HFFc6 (cell line): ENCODE results near the gene CYB5D1. TPM values are rescaled to one million over a fixed set of nuclear protein-coding genes. Genes with fewer than 3 reads are reported as not detected.

Experiments used
- DNase-seq: peaks from one replicate; pipeline ENCODE4 v3.0.0-alpha.2; 2018
- H3K27ac Mint-ChIP-seq: 2 replicates; pipeline ENCODE4 v1.8.0; 2020; ENCODE audit warnings: mild to moderate bottlenecking, mixed read lengths
- H3K27me3 Mint-ChIP-seq: 2 replicates; pipeline ENCODE4 v1.8.0; 2021; ENCODE audit warnings: mild to moderate bottlenecking, moderate library complexity, mixed read lengths; ENCODE audit not compliant: insufficient read depth
- H3K36me3 Mint-ChIP-seq: 2 replicates; pipeline ENCODE4 v1.8.0; 2021; ENCODE audit warnings: low read depth, mixed read lengths
- H3K4me1 Mint-ChIP-seq: 2 replicates; pipeline ENCODE4 v1.8.0; 2020; ENCODE audit warnings: low read depth, mixed read lengths
- H3K4me3 Mint-ChIP-seq: 2 replicates; pipeline ENCODE4 v1.8.0; 2020; ENCODE audit warnings: mild to moderate bottlenecking, moderate library complexity, mixed read lengths
- H3K9me3 Mint-ChIP-seq: 2 replicates; pipeline ENCODE4 v1.8.0; 2020; ENCODE audit warnings: mild to moderate bottlenecking, mixed read lengths
- total RNA-seq, 6 experiments: library from RNA; stranded (reverse); fragmentation: NEBNext Ultra II Directional; extraction: Animal tissue kit (Norgen Biotek cat#: 25700); gene quantifications; 2 replicates in 1 of 6; 3 replicates in 5 of 6; pipeline ENCODE4 v1.2.3, GENCODE V29; 2021
- TF ChIP-seq, protein P1 (sequence below): fragments of 200-600 bp; sonication (generic); IDR thresholded peaks from 2 replicates; pipeline ENCODE4 v1.5.0; 2021; ENCODE audit warnings: antibody characterized with exemption, mild to moderate bottlenecking

Gene CYB5D1
- total RNA-seq, 6 experiments from 2014 or later = 9.3 to 15.3 (median 10.5) TPM

DNA sequence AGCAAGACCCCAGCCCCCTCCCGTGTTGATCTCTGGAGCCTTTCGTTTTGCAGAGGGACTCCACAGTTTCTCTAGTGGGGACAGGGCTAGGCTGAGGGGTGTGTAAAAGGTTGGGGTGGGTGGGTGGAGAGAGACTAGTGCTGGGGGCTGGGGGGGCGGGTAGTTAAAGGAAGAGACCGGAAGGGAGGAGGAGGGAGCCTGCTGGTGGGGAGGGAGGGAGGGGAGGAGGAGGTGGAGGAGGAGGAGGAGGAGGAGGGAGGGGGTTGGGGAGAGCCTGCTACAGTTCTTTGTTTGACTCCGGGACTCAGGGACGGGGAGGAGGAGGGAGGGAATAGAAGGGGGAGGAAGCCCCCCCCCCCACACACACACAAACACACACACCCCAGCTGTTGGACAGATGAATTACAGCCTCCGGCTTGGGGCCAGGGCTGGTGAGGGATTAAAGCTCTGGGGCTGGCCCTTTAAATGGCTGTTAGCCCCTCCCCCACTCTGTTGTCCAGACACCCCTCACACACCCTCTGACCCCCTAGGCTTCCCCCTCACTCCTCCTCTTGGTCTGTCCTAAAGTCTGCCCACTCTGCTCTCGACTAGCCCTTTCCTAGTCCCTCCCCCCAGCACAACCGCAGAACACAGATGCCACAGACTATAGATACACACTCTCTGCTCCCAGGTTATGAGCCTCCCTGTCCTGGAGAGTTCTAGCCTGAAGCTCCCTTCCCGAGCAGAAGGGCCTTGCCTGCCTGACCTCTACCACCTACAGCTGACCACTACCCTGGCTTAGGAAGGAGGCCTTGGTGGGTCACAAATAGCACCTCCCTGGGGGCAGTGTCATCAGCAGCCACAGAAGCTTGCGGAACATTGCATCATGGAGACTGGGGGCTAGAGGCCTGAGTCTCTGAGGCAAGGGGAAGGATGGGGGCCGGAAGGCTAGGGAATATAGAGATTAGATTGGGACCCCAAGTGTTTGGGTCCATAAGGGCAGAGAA lies 19.4 kb upstream of the CYB5D1 start:
- Mint-ChIP-seq H3K4me3 (peak overlapping the region; percentile 99), H3K9me3 (no peaks in the 10 kb centered on the region), H3K4me1 (peaks cover 65% of the 10 kb centered on the region), H3K27me3 (peaks cover 12% of the 10 kb centered on the region), H3K27ac (peak overlapping the region; percentile 100), H3K36me3 (peaks cover 8% of the 10 kb centered on the region; the same call in 1 of the 2 replicates)
- TF ChIP-seq, protein P1, sequence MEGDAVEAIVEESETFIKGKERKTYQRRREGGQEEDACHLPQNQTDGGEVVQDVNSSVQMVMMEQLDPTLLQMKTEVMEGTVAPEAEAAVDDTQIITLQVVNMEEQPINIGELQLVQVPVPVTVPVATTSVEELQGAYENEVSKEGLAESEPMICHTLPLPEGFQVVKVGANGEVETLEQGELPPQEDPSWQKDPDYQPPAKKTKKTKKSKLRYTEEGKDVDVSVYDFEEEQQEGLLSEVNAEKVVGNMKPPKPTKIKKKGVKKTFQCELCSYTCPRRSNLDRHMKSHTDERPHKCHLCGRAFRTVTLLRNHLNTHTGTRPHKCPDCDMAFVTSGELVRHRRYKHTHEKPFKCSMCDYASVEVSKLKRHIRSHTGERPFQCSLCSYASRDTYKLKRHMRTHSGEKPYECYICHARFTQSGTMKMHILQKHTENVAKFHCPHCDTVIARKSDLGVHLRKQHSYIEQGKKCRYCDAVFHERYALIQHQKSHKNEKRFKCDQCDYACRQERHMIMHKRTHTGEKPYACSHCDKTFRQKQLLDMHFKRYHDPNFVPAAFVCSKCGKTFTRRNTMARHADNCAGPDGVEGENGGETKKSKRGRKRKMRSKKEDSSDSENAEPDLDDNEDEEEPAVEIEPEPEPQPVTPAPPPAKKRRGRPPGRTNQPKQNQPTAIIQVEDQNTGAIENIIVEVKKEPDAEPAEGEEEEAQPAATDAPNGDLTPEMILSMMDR = no peak
- DNase-seq = peak; percentile 23

DNA sequence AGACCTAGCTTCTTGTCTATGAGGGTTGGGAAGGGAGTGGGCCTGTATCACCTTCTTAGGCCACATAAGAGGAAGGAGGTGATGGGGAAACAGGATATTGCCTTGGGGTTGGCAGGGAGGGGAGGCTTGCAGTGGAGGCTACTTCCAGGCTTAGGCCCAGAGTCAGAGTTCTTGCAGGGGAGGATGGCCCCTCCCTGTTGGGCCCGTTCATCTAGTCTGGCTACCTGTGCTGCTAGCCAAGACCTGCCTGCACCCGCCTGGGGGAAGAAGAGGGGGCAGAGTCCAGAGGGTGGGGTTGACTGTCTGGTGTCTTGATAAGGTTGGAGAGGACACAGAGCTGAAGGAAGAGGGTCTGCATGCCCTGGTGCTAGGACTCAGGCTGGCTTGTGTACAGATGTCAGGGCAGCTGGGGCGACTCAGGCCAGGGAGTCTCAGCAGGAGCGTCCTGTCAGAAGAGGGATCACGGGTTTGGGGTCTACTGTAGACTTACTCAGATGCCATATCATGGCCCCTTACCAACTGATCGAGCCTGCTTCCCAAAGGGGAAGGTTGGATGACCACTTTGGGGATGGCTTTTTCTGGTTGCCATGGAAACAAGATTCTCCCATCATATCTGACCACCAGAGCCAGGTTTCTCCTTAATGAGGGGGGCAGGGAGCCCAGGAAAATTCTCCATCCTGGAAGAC lies 18.5 kb upstream of the CYB5D1 start:
- TF ChIP-seq, protein P1 = no peak
- H3K4me3 Mint-ChIP-seq = no peak overlapping the region
- H3K27me3 Mint-ChIP-seq = peaks cover 18% of the 10 kb centered on the region
- peak overlapping the region; percentile 54 for H3K27ac Mint-ChIP-seq
- H3K36me3 Mint-ChIP-seq = peaks cover 8% of the 10 kb centered on the region; the same call in 1 of the 2 replicates
- no peaks in the 10 kb centered on the region for H3K9me3 Mint-ChIP-seq
- no peak for DNase-seq
- H3K4me1 Mint-ChIP-seq = peaks cover 61% of the 10 kb centered on the region

DNA sequence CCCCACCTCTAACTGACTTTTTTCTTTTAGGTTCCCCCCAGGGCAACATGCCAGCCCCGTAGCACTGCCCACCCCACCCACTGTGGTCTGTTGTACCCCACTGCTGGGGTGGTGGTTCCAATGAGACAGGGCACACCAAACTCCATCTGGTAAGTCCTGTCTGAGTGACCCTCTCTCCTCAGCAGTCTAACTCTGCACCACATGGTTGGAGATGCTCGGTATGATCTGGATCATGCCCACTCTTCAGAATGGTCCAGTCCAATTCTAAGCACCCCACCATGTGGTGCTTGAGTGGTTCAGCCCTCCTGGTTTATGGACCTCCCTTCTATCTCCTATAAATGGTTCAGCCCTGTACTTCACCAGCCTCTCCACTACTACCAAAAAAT lies 17.9 kb upstream of the CYB5D1 start:
- Mint-ChIP-seq H3K27ac (peak overlapping the region; percentile 91), H3K36me3 (peaks cover 8% of the 10 kb centered on the region; the same call in 1 of the 2 replicates), H3K9me3 (no peaks in the 10 kb centered on the region), H3K27me3 (peaks cover 15% of the 10 kb centered on the region), H3K4me1 (peaks cover 60% of the 10 kb centered on the region), H3K4me3 (no peak overlapping the region)
- TF ChIP-seq, protein P1 = no peak
- DNase-seq = peak; percentile 30

DNA sequence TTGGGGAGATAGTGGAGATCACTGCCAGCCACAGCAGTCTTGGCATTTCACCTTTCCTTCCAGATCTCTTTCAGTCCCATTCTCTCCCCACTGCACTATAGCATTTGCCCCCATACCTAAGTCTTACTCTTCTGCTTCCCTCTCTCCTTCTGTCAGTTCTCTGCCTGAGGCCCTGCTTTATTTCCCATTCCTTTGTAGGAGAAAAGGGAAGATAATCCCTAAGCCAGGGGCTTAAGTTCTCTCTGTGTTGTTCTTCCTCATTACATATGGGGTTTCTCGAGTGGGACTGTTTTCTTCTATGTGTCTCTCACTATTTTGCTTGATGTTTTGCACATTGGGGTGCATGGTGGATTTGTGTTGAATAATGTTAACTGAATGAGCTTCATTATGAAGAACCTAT lies 17.4 kb upstream of the CYB5D1 start:
- Mint-ChIP-seq H3K4me3 (peak overlapping the region; percentile 86), H3K9me3 (no peaks in the 10 kb centered on the region), H3K27ac (peak overlapping the region; percentile 91), H3K27me3 (peaks cover 14% of the 10 kb centered on the region), H3K36me3 (peaks cover 8% of the 10 kb centered on the region; the same call in 1 of the 2 replicates), H3K4me1 (peaks cover 60% of the 10 kb centered on the region)
- DNase-seq = no peak
- TF ChIP-seq, protein P1 = no peak

DNA sequence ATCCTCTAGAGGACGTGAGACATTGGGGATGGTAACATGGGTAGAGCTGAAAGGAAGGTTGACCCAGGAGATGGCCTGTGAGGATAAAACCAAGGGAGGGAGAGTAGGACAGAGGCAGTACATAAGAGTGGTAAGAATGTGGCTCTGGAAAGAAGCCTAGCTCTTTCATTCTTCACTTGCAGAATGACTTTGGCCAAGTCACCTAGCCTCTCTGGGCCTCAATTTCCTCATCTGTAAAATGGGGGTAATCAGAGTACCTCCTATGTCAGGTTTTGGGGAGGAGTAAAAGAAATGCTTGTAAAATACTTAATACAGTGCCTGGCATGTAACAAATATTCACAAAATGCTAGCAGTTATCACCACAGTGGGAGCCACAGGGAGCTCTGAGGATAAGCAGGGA lies 16.9 kb upstream of the CYB5D1 start:
- Mint-ChIP-seq H3K36me3 (peaks cover 8% of the 10 kb centered on the region; the same call in 1 of the 2 replicates), H3K4me1 (peaks cover 64% of the 10 kb centered on the region), H3K27ac (peak overlapping the region; percentile 91), H3K27me3 (peaks cover 14% of the 10 kb centered on the region), H3K9me3 (no peaks in the 10 kb centered on the region), H3K4me3 (peak overlapping the region; percentile 86)
- DNase-seq = no peak
- TF ChIP-seq, protein P1 = no peak
